HG03558 (cell line): Measurements from ENCODE around the gene NOTCH1.

Experiments
- ATAC-seq: cut with Tn5 transposase; IDR thresholded peaks from one replicate; pipeline ENCODE4 v1.9.1; 2021; ENCODE audit warnings: moderate number of reproducible peaks; ENCODE audit not compliant: unreplicated experiment; ENCODE audit errors: extremely low read depth

NOTCH1 gene

GRCh38 chr9:136492978-136493522 lies 52.8 kb downstream of the NOTCH1 start:
- no peak for ATAC-seq

DNA sequence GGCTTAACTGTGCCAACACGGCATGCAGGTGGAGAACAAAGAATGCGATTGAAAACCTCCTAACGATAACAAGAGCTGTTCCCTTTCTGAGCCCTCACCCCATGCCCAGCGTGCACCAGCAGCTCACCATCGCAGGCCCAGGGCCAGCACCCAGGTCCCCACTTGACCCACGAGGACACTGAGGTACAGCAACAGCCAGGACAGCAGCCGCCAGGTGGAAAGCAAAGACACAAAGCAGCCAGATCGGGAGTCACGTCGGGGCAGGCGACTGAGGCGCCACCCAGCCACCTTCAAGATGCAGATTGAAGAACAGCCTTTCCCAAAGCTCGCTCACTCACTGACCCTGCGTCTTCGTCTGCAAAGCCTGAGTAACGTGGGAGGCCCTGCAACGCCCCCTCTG lies 56.1 kb downstream of the NOTCH1 start:
- ATAC-seq: no peak

DNA sequence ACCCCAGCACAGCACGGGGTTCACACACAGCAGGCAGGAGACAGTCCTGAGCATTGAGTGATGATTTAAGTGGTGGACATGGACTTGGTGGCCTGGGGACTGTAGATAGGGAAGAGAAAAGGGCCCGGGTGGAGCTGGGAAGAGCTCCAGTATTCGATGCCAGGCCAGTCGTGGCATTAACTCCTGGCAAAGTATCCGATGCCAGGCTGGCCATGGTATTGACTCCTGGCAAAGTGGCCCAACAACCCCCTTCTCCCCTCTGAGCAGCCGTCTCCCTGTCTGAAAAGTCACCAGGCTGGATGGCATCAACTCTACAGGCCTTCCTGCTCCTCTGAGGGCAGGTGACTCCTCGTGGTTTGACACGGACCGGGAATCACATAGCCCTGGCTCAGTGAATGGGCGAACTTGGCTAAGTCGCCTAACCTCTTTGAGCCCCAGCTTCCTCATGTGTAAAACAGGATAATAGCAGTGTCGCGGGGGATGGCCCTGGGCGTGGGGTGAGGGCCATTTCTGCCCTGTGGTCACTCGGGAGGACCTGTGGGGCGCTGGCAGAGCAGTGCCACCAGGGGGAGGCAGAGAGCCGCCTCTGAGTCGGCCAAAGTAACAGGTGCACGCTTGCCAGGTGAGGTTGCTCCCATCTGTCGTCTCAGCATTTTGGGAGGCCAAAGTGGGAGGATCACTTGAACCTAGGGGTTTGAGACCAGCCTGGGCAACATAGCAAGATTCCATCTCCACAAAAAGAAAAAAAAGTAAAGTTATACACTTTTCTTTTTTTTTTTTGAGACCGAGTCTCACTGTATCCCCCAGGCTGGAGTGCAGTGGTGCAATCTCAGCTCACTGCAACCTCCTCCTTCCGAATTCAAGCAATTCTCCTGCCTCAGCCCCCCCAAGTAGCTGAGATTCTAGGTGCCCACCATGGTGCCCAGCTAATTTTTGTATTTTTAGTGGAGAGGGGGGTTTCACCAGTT lies 57.3 kb downstream of the NOTCH1 start:
- no peak for ATAC-seq

- no peak for ATAC-seq
Measured at GRCh38 chr9:136487672-136488071, 58.2 kb downstream of the NOTCH1 start.

DNA sequence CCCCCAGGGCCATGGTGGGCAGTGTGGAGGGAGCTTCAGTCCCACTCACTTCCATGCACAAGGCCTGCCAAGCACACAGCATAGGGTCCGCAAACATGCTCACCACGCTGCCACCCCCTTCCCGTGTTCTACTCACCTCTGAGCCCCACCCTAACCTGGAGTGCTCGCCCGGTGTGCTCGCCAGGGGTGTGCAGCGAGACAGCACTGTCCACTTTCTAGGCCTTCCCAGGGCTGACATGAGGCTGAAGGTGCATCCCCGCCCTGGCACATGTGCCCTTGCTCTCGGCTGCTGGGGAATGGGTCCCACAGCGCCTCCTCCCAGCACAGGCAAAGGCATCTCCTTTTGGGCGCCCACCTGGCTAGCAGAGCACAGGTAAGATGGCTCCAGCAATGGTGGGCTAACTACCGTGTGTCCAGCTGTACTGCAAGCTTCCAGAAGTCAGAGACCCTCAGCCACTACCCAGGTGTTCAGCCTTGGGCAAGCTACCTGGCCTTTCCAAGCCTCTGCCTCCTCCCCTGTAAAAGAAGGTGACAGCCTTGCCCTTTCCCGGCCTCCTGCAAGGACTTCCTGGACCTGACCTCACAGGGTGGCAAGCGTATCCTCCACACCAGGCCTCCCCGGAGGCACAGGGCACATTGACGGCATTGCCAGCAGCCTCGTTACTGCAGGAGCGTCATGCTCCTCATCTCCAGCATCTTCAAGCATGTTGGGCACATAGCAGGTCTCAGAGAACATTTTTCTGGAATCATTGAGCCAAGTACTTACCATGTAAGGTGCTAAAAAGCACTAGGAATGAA lies 58.8 kb downstream of the NOTCH1 start:
- no peak for ATAC-seq

GRCh38 chr9:136486131-136486530 lies 59.7 kb downstream of the NOTCH1 start:
- no peak for ATAC-seq

GRCh38 chr9:136485049-136486045 lies 60.5 kb downstream of the NOTCH1 start:
- no peak for ATAC-seq

- peak; percentile 2 for ATAC-seq
Measured at GRCh38 chr9:136484153-136485048, 61.4 kb downstream of the NOTCH1 start.

GRCh38 chr9:136483589-136484152 lies 62.2 kb downstream of the NOTCH1 start:
- ATAC-seq: peak; percentile 37

DNA sequence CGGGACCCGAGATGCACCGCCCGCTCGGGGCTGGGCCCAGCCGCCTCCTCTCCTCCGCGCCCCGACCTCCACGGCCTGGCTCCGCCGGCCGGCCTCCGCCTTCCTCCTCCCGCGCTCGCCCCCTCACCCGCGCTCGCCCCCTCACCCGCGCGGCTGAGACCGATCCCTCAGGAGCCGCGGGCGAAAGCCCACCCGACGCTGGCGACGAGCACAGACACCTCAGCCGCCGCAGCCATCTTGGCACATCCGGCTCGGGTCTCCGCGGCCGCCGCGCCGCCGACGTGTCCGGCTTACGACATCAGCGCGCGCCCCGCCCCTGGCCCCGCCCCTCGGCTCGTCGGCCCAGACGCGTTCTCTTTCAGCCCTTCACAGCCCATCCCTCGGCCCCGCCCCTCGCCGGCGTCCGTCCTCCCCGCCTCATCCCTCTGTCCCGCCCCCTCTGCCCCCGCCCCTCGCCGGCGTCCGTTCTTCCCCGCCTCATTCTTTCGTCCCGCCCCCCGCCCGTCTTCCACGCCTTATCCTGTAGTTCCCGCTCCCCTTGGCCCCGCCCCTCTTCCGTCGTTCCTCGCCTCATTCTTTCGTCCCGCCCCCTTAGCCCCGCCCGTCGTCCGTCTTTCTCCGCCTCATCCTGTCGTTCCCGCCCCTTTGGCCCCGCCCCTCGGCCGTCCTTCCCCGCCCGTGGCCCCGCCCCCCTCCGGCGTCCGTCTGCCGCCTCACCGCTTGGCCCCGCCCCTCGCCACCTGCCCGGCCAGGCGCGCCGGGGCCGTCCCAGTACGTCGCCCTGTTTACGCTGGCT lies 62.9 kb downstream of the NOTCH1 start, which contains the start of gene SEC16A:
Gene SEC16A (minus strand): TSS at position 248 of the 796 bp plus-strand sequence. CDS start 5,425 bp downstream, outside the sequence.
- peak; percentile 34 for ATAC-seq

GRCh38 chr9:136482046-136482792 lies 63.6 kb downstream of the NOTCH1 start:
- ATAC-seq: no peak

GRCh38 chr9:136481558-136481957 lies 64.3 kb downstream of the NOTCH1 start:
- ATAC-seq: no peak

DNA sequence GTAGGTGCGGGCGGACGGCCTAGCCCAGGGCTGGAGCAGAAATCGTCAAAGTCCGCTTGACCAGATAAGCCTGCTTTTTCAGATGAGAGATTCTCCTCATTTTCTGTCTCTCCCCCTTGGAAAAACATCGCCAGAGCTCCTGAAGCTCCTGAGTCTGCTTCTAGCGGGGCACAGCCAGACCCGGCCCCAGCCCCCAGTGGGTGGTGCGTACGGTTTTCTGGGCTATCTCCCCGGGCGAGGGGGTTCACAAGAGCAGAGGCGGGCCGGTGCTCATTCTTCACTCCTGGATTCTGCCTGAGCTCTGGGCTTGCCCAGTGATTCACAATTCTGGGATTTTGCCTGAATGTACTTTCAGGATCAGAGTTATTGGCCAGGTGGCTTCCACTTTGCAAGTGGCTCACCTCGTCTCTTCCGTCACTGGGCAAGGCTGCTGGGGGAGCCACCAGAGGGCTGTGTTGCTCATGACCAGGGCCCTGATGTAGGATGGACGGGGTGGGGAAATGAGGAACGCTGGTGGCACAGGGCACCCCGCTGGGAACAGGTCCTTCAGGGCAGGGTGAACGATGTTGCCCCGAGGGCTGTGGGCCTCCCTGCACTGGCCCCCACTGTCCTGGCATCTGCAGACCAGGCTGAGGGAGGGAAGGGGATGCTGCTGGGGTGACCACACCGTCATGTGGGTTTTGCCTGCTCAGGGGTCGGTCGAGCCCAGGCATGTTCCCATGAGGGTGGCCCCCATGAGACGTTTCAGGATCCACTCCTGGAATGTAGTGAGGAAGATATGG lies 69.3 kb downstream of the NOTCH1 start:
- no peak for ATAC-seq

DNA sequence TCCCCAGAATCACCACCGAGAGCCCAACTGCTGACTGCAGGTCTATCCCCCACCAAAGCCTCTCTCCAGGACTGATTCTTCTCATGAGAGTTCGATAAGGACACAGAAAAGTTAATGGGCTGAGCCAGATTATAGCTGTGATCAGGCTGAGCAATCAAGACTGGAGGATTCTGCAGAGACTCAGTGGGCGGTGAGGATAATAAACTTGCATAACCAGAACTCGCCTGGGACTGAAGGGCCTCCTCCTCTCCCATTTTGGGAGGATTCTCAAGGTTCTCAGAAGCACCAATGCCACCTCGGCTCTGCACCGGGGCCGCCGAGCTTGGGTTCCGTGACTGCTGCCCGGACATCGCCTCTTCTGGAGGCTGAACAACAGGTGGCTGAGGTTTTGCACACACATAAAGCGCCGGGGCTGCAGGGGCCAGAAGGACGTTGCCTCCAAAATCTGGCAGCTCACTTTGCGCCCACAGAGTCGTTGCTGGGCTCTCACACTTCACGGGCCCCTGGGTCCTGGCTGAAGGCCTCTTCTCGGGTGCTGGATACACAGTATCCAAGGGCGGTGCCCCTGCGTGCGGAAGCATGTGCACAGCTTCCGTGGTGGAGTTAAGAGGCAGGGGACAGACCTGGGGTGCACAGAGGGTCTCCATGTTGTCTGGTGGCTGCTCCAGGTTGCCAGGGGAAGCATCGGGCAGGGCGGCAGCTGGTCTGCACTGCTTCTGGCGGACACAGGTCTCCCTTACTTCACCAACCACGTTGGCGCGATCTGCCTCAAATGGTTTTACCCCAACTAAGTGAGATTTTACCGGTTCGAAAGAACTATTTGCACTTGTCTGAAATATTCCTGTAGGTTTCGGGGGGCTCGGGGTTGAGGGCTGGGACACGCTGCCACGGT lies 70.6 kb downstream of the NOTCH1 start:
- no peak for ATAC-seq

DNA sequence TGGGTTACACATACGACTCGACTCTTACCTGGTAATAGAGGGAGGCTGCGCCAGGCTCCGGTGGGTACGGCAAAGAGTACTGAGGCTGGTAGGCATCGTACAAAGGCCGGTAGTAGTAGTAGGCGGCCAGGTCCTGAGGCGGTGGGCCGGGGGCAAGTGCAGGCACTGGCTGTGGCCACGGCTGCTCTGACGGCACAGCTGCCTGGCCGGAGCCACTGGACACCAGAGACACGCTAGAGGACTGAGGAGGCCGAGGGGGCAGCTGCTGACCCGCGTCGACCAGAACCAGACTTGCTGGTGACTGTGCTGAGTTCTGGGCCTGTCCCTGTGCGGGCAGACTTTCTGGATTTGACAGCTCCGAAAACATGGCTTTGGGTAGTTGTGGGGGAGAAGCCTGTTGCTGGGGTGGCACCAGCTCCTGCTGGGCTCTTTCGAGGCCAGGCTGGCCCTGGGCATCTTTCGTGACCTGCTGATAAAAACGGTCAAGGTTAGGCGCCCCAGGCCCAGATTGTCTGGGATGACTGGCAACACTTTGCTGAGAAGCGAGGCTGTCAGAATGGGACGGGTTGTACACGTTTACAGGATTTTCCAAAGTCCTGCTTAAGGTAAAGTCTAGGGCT lies 71.7 kb downstream of the NOTCH1 start:
- ATAC-seq: no peak
